GM12891 (cell line): Measurements from ENCODE around the gene GPER1.

Experiments
- POLR2A ChIP-seq: IDR thresholded peaks from 2 replicates; pipeline ENCODE4 v1.6.1; 2011; ENCODE audit warnings: low read depth, low read length, control low read depth
- POLR2AphosphoS5 ChIP-seq: IDR thresholded peaks from 2 replicates; pipeline ENCODE4 v1.6.1; 2011; ENCODE audit warnings: low read depth, low read length, control low read depth
- TAF1 ChIP-seq: IDR thresholded peaks from 2 replicates; pipeline ENCODE4 v1.6.1; 2011; ENCODE audit warnings: low read depth, low read length, control low read depth

GRCh38 chr7:1124164-1124563, 36.3 kb downstream of the GPER1 start:
- TF ChIP-seq POLR2AphosphoS5, result no peak
- no peak for TF ChIP-seq TAF1
- no peak for TF ChIP-seq POLR2A
